HG03097 (cell line): ENCODE data around the gene TMC3.
"Not testable (repeated sequence)": the region's sequence is repeated elsewhere in the genome, so short reads cannot be mapped to it uniquely, and the experiment has no call there.

ENCODE experiments used
- ATAC-seq: cut with Tn5 transposase; IDR thresholded peaks from one replicate; pipeline ENCODE4 v1.9.1; 2021; ENCODE audit not compliant: unreplicated experiment, low FRiP score

TMC3 gene

GRCh38 chr15:81373775-81374395 lies at the start of gene TMC3:
TSS of gene TMC3 (minus strand) at chr15:81374213. CDS start at chr15:81374077, 136 bp downstream.
- ATAC-seq = no peak

- ATAC-seq = no peak
Observed at GRCh38 chr15:81421461-81421860, 47.4 kb upstream of the TMC3 start.

- ATAC-seq = no peak
Observed at GRCh38 chr15:81419332-81419943, 45.4 kb upstream of the TMC3 start.

GRCh38 chr15:81418891-81419290 lies 44.9 kb upstream of the TMC3 start:
- ATAC-seq = no peak

- ATAC-seq = no peak
Observed at GRCh38 chr15:81418444-81418843, 44.4 kb upstream of the TMC3 start.

- not testable (repeated sequence) for ATAC-seq
Observed at GRCh38 chr15:81414274-81414968, 40.4 kb upstream of the TMC3 start.

GRCh38 chr15:81413851-81414250 lies 39.8 kb upstream of the TMC3 start:
- no peak for ATAC-seq

- ATAC-seq = no peak
Observed at GRCh38 chr15:81411969-81412633, 38.1 kb upstream of the TMC3 start.

- ATAC-seq = no peak
Observed at GRCh38 chr15:81411051-81411450, 37.0 kb upstream of the TMC3 start.

- ATAC-seq = no peak
Observed at GRCh38 chr15:81410318-81410753, 36.3 kb upstream of the TMC3 start.

- ATAC-seq = no peak
Observed at GRCh38 chr15:81407718-81408117, 33.7 kb upstream of the TMC3 start.

GRCh38 chr15:81407176-81407575 lies 33.2 kb upstream of the TMC3 start:
- no peak for ATAC-seq

- no peak for ATAC-seq
Observed at GRCh38 chr15:81400640-81401236, 26.7 kb upstream of the TMC3 start.

GRCh38 chr15:81398910-81399551 lies 25.0 kb upstream of the TMC3 start:
- ATAC-seq = no peak

GRCh38 chr15:81398456-81398855 lies 24.4 kb upstream of the TMC3 start:
- ATAC-seq = no peak

- no peak for ATAC-seq
Observed at GRCh38 chr15:81394603-81395002, 20.6 kb upstream of the TMC3 start.

GRCh38 chr15:81391657-81392056 lies 17.6 kb upstream of the TMC3 start:
- ATAC-seq = no peak

GRCh38 chr15:81388436-81388770 lies 14.4 kb upstream of the TMC3 start:
- ATAC-seq = no peak

GRCh38 chr15:81387621-81388435 lies 13.8 kb upstream of the TMC3 start:
- ATAC-seq = no peak

- no peak for ATAC-seq
Observed at GRCh38 chr15:81386947-81387346, 12.9 kb upstream of the TMC3 start.
